Fibroblast of lung (primary cell): ENCODE results near the gene PRELID1. TPM values are rescaled to one million over a fixed set of nuclear protein-coding genes. Genes with fewer than 3 reads are reported as not detected.

Experiments used
- DNase-seq, 2 donors: peaks; one replicate each; pipeline versions ENCODE4 v3.0.0 to v3.0.0-alpha.2; 2010; ENCODE audit warnings: low read depth in 2 of 2
- H2AFZ ChIP-seq: 2 replicates; pipeline ENCODE4 v1.5.1; 2012; ENCODE audit warnings: low read length, control low read depth, inconsistent platforms
- H3K27ac ChIP-seq: 2 replicates; pipeline ENCODE4 v1.5.1; 2011; ENCODE audit warnings: low read length, control low read depth; ENCODE audit not compliant: insufficient read depth
- H3K27me3 ChIP-seq: 2 replicates; pipeline ENCODE4 v1.5.1; 2011; ENCODE audit warnings: mild to moderate bottlenecking, low read length; ENCODE audit not compliant: control insufficient read depth, insufficient read depth
- H3K36me3 ChIP-seq: 2 replicates; pipeline ENCODE4 v1.5.1; 2011; ENCODE audit warnings: low read length; ENCODE audit not compliant: control insufficient read depth, insufficient read depth
- H3K4me1 ChIP-seq: 2 replicates; pipeline ENCODE4 v1.5.1; 2011; ENCODE audit warnings: low read length; ENCODE audit not compliant: control insufficient read depth, insufficient read depth; ENCODE audit errors: extremely low read depth
- H3K4me2 ChIP-seq: 2 replicates; pipeline ENCODE4 v1.5.1; 2011; ENCODE audit warnings: low read length, control low read depth; ENCODE audit not compliant: insufficient read depth; ENCODE audit errors: extremely low read depth
- H3K4me3 ChIP-seq, 4 experiments: fragments of 200-600 bp in 1 of 4; sonication (generic) in 1 of 4; replicated peaks in 1 of 4; 2 replicates each; pipeline ENCODE4 v1.5.1; 2011 to 2016; ENCODE audit warnings: low read length in 4 of 4, low read depth in 3 of 4, mild to moderate bottlenecking in 3 of 4, control low read depth in 2 of 4, inconsistent platforms in 1 of 4, mixed read lengths in 1 of 4; ENCODE audit not compliant: insufficient read depth in 1 of 4; ENCODE audit errors: control extremely low read depth in 1 of 4
- H3K79me2 ChIP-seq: 2 replicates; pipeline ENCODE4 v1.5.1; 2012; ENCODE audit warnings: mild to moderate bottlenecking, low read length, inconsistent platforms; ENCODE audit not compliant: control insufficient read depth, insufficient read depth
- H3K9ac ChIP-seq: 2 replicates; pipeline ENCODE4 v1.5.1; 2011; ENCODE audit warnings: mild to moderate bottlenecking, low read length, control low read depth; ENCODE audit not compliant: insufficient read depth
- H3K9me3 ChIP-seq: 2 replicates; pipeline ENCODE4 v1.5.1; 2012; ENCODE audit warnings: low read depth, low read length; ENCODE audit not compliant: control insufficient read depth, insufficient read depth
- H4K20me1 ChIP-seq: 2 replicates; pipeline ENCODE4 v1.5.1; 2011; ENCODE audit warnings: low read length; ENCODE audit not compliant: control insufficient read depth, insufficient read depth; ENCODE audit errors: extremely low read depth
- EZH2 ChIP-seq: IDR thresholded peaks from 2 replicates; pipeline ENCODE4 v1.5.1; 2012; ENCODE audit warnings: low read length, control low read depth, mild to moderate bottlenecking; ENCODE audit errors: missing control alignments
- polyA plus RNA-seq, 2 donors: library from polyadenylated mRNA; depleted of rRNA in 1 of 2; stranded (reverse) in 1 of 2; unstranded in 1 of 2; fragments of >200 nt; gene quantifications; 2 replicates each; pipeline ENCODE4 v1.2.1, GENCODE V29; 2011 to 2012; ENCODE audit warnings: missing spikeins in 1 of 2
- total RNA-seq: library from RNA; depleted of rRNA; stranded (reverse); fragments of >200 nt; gene quantifications from 2 replicates; pipeline ENCODE4 v1.2.1, GENCODE V29; 2014
- TF ChIP-seq, protein P1 (sequence below), 2 donors: IDR thresholded peaks in 1 of 2; conservative IDR thresholded peaks in 1 of 2; 1 replicate in 1 of 2; 2 replicates in 1 of 2; pipeline ENCODE4 v1.5.1; 2011 to 2012; ENCODE audit warnings: low read length in 2 of 2, control low read depth in 1 of 2, inconsistent platforms in 1 of 2, low read depth in 1 of 2, mild to moderate bottlenecking in 1 of 2

Gene PRELID1
- total and polyA plus RNA-seq, 2 donors (not counting 1 experiment from before 2014, with no cell fraction given): 64.2 to 145 TPM

DNA sequence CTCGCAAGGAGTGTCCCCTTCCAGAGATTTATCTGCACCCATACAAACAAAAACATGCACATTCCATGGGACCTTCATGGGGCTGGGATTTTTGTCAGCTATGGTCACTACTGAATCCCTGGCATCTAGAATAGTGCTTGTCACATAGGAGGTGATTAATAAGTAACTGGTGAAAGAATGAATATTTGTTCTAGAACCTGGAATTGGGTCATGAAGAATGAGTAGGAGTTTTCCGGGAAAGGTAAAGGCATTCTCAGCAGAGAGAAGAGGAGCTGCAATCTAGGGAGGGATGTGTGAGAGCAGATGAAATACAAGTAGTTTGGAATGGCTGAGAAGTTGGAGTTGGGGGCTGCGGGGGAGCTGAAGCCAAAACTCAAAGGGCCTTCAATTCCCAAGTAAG, 50.7 kb downstream of the PRELID1 start:
- Histone ChIP-seq H3K36me3 (peaks cover 2% of the 10 kb centered on the region), H2AFZ (no peak overlapping the region), H3K27me3 (peaks cover 2% of the 10 kb centered on the region), H4K20me1 (no peaks in the 10 kb centered on the region), H3K4me1 (peaks cover 9% of the 10 kb centered on the region), H3K4me3 (no peak overlapping the region), H3K79me2 (peaks cover 21% of the 10 kb centered on the region), H3K9ac (no peak overlapping the region), H3K9me3 (no peaks in the 10 kb centered on the region), H3K4me2 (no peak overlapping the region), H3K27ac (no peak overlapping the region)
- no peak for DNase-seq
- TF ChIP-seq, protein P1, sequence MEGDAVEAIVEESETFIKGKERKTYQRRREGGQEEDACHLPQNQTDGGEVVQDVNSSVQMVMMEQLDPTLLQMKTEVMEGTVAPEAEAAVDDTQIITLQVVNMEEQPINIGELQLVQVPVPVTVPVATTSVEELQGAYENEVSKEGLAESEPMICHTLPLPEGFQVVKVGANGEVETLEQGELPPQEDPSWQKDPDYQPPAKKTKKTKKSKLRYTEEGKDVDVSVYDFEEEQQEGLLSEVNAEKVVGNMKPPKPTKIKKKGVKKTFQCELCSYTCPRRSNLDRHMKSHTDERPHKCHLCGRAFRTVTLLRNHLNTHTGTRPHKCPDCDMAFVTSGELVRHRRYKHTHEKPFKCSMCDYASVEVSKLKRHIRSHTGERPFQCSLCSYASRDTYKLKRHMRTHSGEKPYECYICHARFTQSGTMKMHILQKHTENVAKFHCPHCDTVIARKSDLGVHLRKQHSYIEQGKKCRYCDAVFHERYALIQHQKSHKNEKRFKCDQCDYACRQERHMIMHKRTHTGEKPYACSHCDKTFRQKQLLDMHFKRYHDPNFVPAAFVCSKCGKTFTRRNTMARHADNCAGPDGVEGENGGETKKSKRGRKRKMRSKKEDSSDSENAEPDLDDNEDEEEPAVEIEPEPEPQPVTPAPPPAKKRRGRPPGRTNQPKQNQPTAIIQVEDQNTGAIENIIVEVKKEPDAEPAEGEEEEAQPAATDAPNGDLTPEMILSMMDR (conservative IDR thresholded peaks at IDR 0.05 in 1 of 2, IDR thresholded peaks at IDR 0.05 in 1 of 2; ENCODE audit: low read depth in 1 of 2, low read length in 2 of 2): no peak
- no peak for TF ChIP-seq EZH2

DNA sequence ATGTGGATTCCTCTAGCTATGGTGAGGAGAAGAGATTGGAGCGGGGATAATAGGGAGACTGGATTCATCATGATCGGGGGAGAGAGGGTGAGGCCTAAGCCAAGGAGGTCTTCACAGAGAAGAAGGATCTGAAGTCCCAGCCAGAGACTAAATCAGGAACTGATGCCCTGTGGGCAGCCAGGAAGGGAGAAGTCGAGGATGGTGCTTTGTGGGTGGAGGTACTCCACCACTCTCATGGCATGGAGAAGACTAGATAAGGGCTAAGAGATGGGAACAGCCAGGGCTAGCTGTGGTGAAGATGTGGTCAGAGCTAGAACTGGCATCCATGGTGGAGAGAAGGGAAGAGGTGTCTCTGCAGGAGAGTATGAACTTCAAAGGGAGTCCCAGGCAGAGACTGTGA, 51.1 kb downstream of the PRELID1 start:
- Histone ChIP-seq H4K20me1 (no peaks in the 10 kb centered on the region), H3K36me3 (peaks cover 2% of the 10 kb centered on the region), H3K27ac (no peak overlapping the region), H3K4me1 (peaks cover 9% of the 10 kb centered on the region), H3K79me2 (peaks cover 16% of the 10 kb centered on the region), H2AFZ (no peak overlapping the region), H3K9me3 (no peaks in the 10 kb centered on the region), H3K27me3 (peaks cover 7% of the 10 kb centered on the region), H3K4me3 (no peak overlapping the region), H3K4me2 (no peak overlapping the region), H3K9ac (no peak overlapping the region)
- TF ChIP-seq EZH2: no peak
- TF ChIP-seq, protein P1 (conservative IDR thresholded peaks at IDR 0.05 in 1 of 2, IDR thresholded peaks at IDR 0.05 in 1 of 2; ENCODE audit: low read depth in 1 of 2, low read length in 2 of 2): no peak
- no peak for DNase-seq

DNA sequence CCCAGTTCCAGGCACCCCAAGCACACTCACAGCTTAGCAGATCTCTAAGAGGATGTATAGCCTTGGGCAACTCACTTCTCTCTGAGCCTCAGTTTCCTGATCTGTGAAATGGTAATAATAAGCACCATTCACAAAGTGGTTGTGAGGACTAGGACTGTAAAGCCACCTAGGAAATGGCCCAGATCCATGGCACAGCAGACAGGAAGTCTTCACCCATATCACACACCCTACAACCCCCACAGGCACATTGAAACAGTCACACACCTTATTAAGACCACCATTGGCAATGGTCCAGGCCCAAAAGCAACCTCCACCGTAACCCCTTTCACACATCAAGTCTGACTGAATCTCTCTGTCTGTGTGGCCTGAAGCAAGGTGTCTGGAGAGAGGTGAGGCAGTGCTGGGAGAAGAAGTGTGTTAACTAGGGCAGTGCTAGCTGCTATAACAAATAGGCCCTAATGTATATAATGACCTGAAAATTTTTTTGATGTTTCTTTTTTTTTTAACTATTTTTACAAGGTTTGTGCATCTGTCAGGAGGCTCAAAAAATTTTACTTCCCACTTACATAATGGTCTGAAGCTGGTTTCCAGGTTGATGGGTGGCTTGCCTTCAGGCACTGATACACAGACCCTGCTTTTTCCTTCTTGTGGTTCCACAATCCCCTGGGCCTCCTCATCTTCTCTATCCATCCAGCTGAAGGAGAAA, 51.7 kb downstream of the PRELID1 start:
- Histone ChIP-seq H3K27me3 (peaks cover 11% of the 10 kb centered on the region), H3K4me1 (peaks cover 4% of the 10 kb centered on the region), H3K36me3 (no peaks in the 10 kb centered on the region), H4K20me1 (no peaks in the 10 kb centered on the region), H3K9ac (no peak overlapping the region), H2AFZ (no peak overlapping the region), H3K27ac (no peak overlapping the region), H3K79me2 (peaks cover 10% of the 10 kb centered on the region), H3K4me2 (no peak overlapping the region), H3K9me3 (no peaks in the 10 kb centered on the region), H3K4me3 (no peak overlapping the region)
- TF ChIP-seq, protein P1 (conservative IDR thresholded peaks at IDR 0.05 in 1 of 2, IDR thresholded peaks at IDR 0.05 in 1 of 2; ENCODE audit: low read depth in 1 of 2, low read length in 2 of 2): no peak
- no peak for TF ChIP-seq EZH2
- no peak for DNase-seq
